ENCODE data around the gene ZNF445.
"Not testable (repeated sequence)": the region's sequence is repeated elsewhere in the genome, so short reads cannot be mapped to it uniquely, and the experiment has no call there.

The ZNF445 gene

DNA sequence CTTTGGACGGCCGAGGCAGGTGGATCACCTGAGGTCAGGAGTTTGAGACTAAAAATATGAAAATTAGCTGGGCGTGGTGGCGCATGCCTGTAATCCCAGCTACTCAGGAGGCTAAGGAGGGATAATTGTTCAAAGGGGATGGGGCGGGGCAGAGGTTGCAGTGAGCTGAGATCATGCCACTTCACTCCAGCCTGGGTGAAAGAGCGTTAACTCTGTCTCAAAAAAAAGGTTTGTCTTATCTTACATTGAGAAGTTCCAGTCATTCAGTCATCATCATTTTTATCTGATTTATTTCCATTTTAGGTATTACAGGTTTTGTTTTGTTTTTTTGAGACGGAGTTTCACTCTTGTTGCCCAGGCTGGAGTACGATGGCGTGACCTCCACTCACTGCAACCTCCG lies 2.6 kb downstream of the ZNF445 start:
- DNase-seq = not testable (repeated sequence)

DNA sequence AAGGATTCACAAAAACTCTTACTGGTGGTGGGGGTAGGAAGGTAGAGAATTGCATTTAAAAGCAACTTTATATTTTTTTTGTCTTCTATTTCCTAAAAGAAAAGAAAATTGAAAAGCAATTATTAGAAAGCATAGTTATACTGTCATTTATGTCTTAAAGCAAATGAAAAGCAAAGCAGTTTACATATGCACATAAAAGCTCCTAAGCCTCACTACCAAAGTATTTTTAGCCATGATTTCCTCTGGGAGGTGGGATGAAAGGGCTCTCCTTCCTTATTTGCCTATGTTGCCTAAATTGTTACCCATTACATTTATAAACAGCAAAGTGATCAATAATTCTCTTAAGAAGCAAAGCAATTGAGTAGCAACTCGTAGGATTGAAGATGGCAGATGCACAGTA lies 7.0 kb downstream of the ZNF445 start:
- no peak for DNase-seq

DNA sequence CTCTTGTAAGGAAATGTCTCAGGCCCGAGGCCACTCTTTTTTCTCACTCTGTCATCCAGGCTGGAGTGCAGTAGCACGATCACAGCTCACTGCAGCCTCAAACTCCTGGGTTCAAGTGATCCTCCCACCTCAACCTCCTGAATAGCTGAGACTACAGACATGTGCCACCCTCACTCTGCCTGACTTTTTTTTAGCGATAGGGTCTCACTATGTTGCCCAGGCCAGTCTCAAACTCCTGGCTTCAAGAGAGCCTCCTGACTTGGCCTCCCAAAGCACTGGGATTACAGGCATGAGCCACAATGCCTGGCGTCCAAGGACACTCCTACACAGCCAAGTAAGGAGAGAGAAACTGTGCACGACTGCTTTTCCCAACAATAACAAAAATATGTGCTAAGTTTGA lies 7.6 kb downstream of the ZNF445 start:
- no peak for DNase-seq

DNA sequence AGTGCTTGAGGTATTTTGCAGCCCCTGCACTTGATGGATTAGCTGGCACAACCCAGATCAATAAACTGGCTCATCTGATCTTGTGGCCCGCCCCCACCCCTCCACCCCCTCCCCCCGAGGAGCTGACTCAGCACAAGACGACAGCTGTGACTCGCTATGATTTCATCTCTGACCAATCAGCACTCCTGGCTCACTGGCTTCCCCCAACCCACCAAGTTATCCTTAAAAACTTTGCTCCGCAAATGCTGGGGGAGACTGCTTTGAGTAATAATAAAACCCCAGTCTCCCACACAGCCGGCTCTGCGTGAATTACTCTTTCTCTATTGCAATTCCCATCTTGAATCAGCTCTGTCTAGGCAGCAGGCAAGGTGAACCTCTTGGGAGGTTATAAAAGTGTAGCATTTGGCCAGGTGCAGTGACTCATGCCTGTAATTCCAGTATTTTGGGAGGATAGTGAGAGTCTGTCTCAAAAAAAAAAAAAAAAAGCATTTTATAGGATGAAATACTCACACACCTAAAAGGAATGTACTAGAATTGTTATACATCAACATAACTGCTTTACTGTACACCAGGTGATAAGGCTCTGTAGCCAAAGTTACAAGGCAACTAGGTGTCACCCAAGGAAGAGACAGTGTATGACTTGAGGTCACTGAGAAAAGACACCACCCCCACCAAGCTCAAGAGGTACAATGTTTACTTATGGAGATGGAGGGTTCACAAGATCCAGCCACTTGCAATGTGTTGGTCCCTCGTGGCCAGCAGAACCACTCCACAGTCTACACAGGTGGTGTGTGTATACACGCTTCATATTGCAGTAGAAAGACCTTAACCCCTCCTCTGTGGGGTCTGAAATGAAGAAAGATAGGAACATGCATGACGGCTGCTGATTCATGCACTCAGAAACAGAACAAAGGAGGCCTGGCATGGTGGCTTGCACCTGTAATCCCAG lies 8.6 kb downstream of the ZNF445 start:
- no peak for DNase-seq

GRCh38 chr3:44468099-44468537 lies 9.4 kb downstream of the ZNF445 start:
- DNase-seq = not testable (repeated sequence)

DNA sequence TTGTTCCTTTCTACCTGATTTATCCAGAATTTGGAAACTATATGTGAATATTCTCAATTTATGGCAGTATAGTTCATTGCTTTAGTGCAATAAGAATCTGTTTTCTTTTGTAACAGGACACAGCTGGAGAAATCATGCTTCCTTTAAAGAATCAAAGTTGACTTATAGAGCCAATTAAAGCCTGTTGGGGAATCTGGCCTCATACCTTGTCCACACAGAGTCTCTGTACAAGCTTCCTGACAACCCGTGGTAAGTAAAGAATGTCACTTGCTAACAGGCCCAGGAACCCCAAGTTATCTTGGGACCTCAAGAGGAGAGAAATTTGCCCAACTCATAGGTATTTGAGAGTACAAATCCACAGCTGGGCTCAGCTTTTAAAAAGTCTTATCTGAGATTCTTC lies 10.2 kb downstream of the ZNF445 start:
- no peak for DNase-seq

- DNase-seq = not testable (repeated sequence)
These were observed 12.6 kb downstream of the ZNF445 start for GRCh38 chr3:44464920-44465319.

- no peak for DNase-seq
These were observed 13.0 kb downstream of the ZNF445 start for GRCh38 chr3:44464509-44464908.

- DNase-seq = not testable (repeated sequence)
These were observed 17.4 kb downstream of the ZNF445 start for GRCh38 chr3:44460050-44460449.

DNA sequence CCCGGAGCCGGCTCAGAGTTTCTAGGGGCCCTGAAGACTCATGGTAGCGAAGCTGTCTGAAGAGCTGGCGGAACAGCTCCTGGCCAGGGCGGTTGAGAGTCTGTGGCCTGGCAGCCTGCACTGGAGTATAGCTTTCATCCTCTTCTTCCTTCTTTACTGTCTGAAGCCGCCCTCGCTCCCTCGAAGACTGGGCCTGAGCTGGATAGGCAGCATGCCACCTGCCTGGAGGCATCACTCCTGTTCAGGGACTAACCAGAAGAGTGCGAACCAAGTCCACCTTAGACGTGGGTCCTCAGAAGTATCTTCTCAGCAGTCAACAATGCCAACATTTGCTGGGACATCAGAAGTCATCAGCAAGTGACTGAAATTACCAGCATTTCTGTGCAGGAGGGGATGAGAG lies 22.2 kb downstream of the ZNF445 start:
- DNase-seq = no peak

DNA sequence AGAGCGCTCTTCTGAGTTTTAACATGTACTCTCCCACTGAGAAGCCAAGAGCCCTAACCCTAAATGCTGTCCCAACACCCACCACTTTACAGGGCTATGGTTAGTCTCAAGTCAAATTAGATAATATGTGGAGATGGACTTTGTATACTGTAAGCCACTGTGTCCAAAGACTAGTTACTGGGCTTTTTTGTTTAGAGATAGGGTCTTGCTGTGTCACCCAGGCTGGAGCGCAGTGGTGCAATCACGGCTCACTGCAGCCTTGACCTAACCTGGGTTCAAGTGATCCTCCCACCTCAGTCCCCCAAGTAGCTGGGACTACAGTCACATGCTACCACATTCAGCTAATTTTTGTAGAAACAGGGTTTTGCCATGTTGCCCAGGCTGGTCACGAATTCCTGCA lies 23.2 kb downstream of the ZNF445 start:
- DNase-seq = no peak

DNA sequence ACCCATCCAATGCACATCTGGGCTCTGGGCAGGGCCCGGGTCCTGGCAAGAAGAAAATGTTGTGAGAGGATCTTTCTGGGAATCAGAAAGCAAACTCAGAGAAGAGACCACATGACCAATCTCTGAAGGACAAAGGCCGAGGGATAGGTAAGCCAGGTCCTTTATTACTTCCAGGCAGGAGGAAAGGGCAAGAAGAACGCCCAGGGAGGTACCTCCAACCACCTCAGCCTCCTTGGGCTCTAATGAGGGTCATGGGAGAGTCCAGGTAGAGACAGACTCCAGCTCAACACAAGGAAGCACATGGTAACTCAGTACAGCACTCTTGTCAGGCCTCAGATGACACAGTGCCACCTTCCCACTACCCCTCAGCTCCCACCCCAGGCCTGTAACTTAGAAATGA lies 26.0 kb downstream of the ZNF445 start:
- no peak for DNase-seq

DNA sequence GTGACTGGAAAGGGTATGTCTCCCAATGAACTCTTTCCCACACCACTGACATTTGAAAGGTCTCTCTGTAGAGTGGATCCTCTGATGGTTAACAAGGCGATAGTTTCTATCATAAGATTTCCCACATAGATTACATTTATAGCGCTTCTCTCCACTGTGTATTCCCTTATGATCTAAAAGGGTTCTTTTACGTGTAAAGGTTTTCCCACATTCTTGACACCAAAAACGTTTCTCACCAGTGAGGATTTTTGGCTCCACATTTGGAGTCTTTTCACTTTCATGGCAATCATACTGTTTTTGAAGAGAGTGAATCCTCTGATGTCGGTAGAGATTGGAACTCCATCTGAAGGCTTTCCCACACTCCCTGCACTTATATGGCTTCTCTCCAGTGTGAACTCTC lies 30.5 kb downstream of the ZNF445 start:
- no peak for DNase-seq

- DNase-seq = no peak
These were observed 31.7 kb downstream of the ZNF445 start for GRCh38 chr3:44445786-44446185.

DNA sequence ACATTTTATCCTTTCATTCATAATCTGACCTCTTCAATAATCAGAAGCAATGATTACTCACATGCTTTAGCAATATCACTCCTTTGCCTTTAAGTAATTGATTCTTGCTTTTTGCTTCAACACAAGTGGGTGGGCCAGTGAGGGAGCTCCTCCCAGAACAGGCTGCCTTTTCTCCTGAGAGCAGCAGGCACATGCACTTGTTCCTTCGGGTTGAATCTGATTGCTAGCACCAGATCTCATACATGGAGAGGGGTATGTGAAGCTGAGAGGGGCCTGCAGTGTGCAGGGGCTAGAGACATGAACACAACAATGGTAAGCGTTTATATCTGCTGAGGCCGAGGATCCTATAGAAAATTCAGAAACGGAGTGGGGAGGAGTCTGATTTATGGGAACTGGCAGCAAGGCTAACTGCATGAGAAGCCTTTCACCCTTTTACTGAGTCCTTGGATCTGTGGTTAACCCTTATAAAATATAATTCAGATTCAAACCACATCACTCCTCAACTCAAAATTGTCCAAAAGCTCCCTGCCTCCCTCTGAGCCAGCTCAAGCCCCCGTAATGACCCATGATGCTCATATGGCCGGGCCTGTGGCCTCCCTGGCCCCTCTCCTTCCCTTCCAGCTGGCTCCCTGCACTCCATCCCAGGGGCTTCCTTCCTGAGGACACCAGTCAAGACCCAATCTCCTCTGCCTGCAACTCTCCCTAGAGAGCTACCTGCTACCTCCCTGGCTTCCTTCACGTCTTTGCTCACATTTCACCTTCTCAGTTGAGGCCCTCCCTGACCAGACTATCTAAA lies 32.4 kb downstream of the ZNF445 start:
- no peak for DNase-seq

- DNase-seq = no peak
These were observed 33.0 kb downstream of the ZNF445 start for GRCh38 chr3:44444437-44444836.

- no peak for DNase-seq
These were observed 34.7 kb downstream of the ZNF445 start for GRCh38 chr3:44442596-44443309.

- DNase-seq = peak; percentile 23 to 34
These were observed 37.8 kb downstream of the ZNF445 start for GRCh38 chr3:44439499-44440295.

DNA sequence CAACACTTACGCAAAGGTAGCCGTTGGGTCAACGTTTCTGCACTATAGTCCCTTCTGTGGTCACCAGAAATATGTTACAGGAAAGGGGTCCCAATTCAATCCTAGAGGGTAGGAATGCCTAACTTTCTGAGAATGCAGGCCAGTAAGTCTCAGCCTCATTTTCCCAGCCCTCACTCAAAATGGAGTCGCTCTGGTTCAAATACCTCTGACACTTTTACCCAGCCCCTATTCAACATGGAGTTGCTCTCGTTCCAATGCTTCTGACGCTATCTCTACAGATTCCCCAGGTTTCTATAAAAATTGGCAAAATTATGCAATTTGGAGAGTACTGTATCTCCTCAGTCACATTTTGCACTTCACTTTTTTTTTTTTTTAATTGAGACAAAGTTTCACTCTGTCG lies 39.7 kb downstream of the ZNF445 start:
- no peak for DNase-seq

- no peak for DNase-seq
These were observed 41.3 kb downstream of the ZNF445 start for GRCh38 chr3:44436181-44436580.

- DNase-seq = no peak
These were observed 42.5 kb downstream of the ZNF445 start for GRCh38 chr3:44434834-44435510.

DNA sequence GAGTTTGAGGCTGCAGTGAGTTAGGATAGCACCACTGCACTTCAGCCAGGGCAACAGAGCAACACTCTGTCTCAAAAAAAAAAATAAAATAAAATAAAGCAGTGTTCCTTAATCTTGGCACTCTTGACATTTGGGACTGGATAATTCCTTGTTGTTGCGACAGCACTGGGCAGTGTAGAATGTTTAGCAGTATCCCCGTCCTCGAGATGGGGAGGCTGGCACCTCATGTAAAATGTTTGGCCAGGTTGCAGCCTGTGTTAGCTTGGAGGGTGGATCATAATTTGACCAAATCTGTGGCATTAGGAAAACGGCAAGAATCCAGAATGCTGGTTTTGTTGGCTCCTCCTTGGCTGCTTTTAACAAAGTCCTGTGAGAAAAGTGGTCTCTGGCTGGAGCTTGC lies 47.0 kb downstream of the ZNF445 start:
- no peak for DNase-seq

Data from activated CD4-positive, alpha-beta T cell treated with anti-CD3 and anti-CD28 coated beads, Interleukin-2, amount 50 U/mL, for 4 hours (primary cell).